HG03196 (cell line): Measurements from ENCODE around the gene CADM2.

Experiments used
- ATAC-seq: cut with Tn5 transposase; IDR thresholded peaks from one replicate; pipeline ENCODE4 v1.9.1; 2021; ENCODE audit not compliant: unreplicated experiment

Gene CADM2

GRCh38 chr3:84983490-84983889, 24.7 kb downstream of the CADM2 start:
- no peak for ATAC-seq

- no peak for ATAC-seq
Observed at GRCh38 chr3:84984429-84984828, 25.6 kb downstream of the CADM2 start.

- ATAC-seq, result no peak
Observed at GRCh38 chr3:84985795-84986194, 27.0 kb downstream of the CADM2 start.

GRCh38 chr3:84987706-84988504, 29.1 kb downstream of the CADM2 start:
- ATAC-seq, result no peak

GRCh38 chr3:84989102-84989501, 30.3 kb downstream of the CADM2 start:
- no peak for ATAC-seq

GRCh38 chr3:84991422-84991900, 32.7 kb downstream of the CADM2 start:
- no peak for ATAC-seq

GRCh38 chr3:84993956-84994355, 35.2 kb downstream of the CADM2 start:
- ATAC-seq, result no peak

GRCh38 chr3:84998545-84998944, 39.8 kb downstream of the CADM2 start:
- no peak for ATAC-seq

GRCh38 chr3:85003479-85003878, 44.7 kb downstream of the CADM2 start:
- ATAC-seq, result no peak

GRCh38 chr3:85004147-85004546, 45.4 kb downstream of the CADM2 start:
- no peak for ATAC-seq

- no peak for ATAC-seq
Observed at GRCh38 chr3:85005946-85006345, 47.2 kb downstream of the CADM2 start.

GRCh38 chr3:85007195-85008094, 48.7 kb downstream of the CADM2 start:
- ATAC-seq, result no peak

- no peak for ATAC-seq
Observed at GRCh38 chr3:85020828-85021227, 62.0 kb downstream of the CADM2 start.

- ATAC-seq, result no peak
Observed at GRCh38 chr3:85030052-85030451, 71.3 kb downstream of the CADM2 start.

- ATAC-seq, result no peak
Observed at GRCh38 chr3:85037203-85037602, 78.4 kb downstream of the CADM2 start.

GRCh38 chr3:85041001-85041400, 82.2 kb downstream of the CADM2 start:
- ATAC-seq, result no peak

GRCh38 chr3:85041562-85042055, 82.8 kb downstream of the CADM2 start:
- ATAC-seq, result no peak

GRCh38 chr3:85050821-85051220, 92.0 kb downstream of the CADM2 start:
- ATAC-seq, result no peak

- no peak for ATAC-seq
Observed at GRCh38 chr3:85051786-85052185, 93.0 kb downstream of the CADM2 start.

- ATAC-seq, result no peak
Observed at GRCh38 chr3:85053626-85054025, 94.8 kb downstream of the CADM2 start.

- no peak for ATAC-seq
Observed at GRCh38 chr3:85054579-85054978, 95.8 kb downstream of the CADM2 start.

- no peak for ATAC-seq
Observed at GRCh38 chr3:85068911-85069310, 110.1 kb downstream of the CADM2 start.
